ENCODE results near the gene CARD9.
"Not testable (repeated sequence)": the region's sequence is repeated elsewhere in the genome, so short reads cannot be mapped to it uniquely, and the experiment has no call there.

DNA sequence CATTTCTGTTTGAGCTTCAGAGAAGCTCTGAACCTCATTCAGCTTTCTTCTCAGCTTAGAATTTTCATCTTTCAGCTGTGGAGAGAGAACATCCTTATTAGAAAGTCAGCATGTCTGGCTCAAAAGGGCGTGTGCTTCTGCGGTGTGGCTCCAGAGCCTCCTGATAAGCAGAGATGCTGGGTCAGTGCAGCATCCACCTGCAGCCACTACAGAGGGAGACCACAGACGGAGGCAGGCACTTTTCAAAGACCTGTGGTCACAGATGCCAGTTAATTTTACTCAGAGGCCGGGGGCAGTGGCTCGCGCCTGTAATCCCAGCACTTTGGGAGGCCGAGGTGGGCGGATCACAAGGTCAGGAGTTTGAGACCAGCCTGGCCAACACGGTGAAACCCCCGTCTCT is 32.4 kb upstream of the CARD9 start:
- TF ChIP-seq, protein P1, sequence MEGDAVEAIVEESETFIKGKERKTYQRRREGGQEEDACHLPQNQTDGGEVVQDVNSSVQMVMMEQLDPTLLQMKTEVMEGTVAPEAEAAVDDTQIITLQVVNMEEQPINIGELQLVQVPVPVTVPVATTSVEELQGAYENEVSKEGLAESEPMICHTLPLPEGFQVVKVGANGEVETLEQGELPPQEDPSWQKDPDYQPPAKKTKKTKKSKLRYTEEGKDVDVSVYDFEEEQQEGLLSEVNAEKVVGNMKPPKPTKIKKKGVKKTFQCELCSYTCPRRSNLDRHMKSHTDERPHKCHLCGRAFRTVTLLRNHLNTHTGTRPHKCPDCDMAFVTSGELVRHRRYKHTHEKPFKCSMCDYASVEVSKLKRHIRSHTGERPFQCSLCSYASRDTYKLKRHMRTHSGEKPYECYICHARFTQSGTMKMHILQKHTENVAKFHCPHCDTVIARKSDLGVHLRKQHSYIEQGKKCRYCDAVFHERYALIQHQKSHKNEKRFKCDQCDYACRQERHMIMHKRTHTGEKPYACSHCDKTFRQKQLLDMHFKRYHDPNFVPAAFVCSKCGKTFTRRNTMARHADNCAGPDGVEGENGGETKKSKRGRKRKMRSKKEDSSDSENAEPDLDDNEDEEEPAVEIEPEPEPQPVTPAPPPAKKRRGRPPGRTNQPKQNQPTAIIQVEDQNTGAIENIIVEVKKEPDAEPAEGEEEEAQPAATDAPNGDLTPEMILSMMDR (IDR thresholded peaks at IDR 0.05; ENCODE audit: low read depth, low read length, poor library complexity, severe bottlenecking): not testable (repeated sequence)
- not testable (repeated sequence) for TF ChIP-seq EZH2phosphoT487 (IDR thresholded peaks at IDR 0.05; ENCODE audit: borderline replicate concordance, low read length)

Data from DOHH2 (cell line).